ENCODE data around the gene CADPS.

DNA sequence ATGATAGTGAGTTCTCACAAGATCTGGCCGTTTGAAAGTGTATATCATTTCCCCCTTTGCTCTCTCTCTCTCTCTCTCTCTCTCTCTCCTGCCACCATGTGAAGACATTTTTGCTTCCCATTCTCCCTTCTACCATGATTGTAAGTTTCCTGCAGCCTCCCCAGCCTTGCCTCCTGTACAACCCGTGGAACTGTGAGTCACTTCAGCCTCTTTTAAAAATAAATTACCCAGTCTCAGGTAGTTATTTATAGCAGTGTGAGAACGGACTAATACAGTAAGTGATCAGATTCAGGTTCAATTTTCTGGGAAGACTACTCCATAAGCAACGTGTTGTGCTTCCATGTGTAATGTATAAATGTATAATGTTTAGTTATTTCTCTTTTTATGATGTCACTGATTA lies 29.2 kb downstream of the CADPS start:
- TF ChIP-seq, protein P1, sequence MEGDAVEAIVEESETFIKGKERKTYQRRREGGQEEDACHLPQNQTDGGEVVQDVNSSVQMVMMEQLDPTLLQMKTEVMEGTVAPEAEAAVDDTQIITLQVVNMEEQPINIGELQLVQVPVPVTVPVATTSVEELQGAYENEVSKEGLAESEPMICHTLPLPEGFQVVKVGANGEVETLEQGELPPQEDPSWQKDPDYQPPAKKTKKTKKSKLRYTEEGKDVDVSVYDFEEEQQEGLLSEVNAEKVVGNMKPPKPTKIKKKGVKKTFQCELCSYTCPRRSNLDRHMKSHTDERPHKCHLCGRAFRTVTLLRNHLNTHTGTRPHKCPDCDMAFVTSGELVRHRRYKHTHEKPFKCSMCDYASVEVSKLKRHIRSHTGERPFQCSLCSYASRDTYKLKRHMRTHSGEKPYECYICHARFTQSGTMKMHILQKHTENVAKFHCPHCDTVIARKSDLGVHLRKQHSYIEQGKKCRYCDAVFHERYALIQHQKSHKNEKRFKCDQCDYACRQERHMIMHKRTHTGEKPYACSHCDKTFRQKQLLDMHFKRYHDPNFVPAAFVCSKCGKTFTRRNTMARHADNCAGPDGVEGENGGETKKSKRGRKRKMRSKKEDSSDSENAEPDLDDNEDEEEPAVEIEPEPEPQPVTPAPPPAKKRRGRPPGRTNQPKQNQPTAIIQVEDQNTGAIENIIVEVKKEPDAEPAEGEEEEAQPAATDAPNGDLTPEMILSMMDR (conservative IDR thresholded peaks at IDR 0.05; ENCODE audit: low read depth, low read length) = no peak
- TF ChIP-seq, protein P2, sequence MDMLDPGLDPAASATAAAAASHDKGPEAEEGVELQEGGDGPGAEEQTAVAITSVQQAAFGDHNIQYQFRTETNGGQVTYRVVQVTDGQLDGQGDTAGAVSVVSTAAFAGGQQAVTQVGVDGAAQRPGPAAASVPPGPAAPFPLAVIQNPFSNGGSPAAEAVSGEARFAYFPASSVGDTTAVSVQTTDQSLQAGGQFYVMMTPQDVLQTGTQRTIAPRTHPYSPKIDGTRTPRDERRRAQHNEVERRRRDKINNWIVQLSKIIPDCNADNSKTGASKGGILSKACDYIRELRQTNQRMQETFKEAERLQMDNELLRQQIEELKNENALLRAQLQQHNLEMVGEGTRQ (IDR thresholded peaks at IDR 0.05; ENCODE audit: low read depth, low read length) = no peak
- TF ChIP-seq RCOR1 (IDR thresholded peaks at IDR 0.05; ENCODE audit: insufficient replicate concordance, low read length) = no peak
